ENCODE measurements around the gene CA10. TPM values are rescaled to one million over a fixed set of nuclear protein-coding genes. Genes with fewer than 3 reads are reported as not detected.
A peak's percentile ranks its signal among the peaks of the same experiment; 100 is the strongest.

CA10 gene
- polyA plus RNA-seq, 4 donors, result 0.19 to 0.31 TPM; not detected in 2

DNA sequence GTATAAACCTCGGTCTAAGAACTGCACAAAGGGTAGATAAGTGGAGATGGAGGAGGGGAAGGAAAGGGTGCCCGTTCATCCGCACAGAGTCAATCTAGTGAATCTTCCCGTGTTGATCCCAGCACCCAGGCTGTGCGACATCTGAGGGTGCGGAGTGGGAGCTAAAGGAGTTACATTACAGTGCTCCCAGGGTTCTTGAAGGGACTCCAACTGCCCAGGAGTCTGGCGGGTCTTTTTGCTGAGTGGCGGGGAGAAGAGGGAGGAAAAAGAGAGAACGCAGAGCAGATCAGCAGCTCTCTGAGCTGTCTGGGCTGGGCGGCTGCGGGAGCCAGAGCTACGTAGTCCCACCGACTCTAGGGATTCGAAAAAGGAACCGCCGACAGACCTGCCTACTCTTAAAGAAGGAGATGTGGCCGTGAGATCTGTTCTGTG is 1.6 kb upstream of the CA10 start:
- Histone ChIP-seq H3K36me3 (ENCODE audit: control insufficient read depth in 3 of 3, insufficient read depth in 2 of 3, low read depth in 1 of 3, low read length in 3 of 3) (no peaks in the 10 kb centered on the region), H3K4me3 (ENCODE audit: low read depth in 1 of 3, low read length in 3 of 3) (no peak overlapping the region), H3K27ac (ENCODE audit: low read depth in 1 of 3, low read length in 2 of 3) (no peak overlapping the region), H3K9me3 (ENCODE audit: control insufficient read depth in 2 of 2, insufficient read depth in 1 of 2, low read depth in 1 of 2, low read length in 1 of 2) (no peaks in the 10 kb centered on the region), H3K27me3 (ENCODE audit: control insufficient read depth in 3 of 3, insufficient read depth in 3 of 3, low read length in 3 of 3) (peaks cover 12 to 45% (median 26%) of the 10 kb centered on the region in 3 donors), H3K4me1 (ENCODE audit: control insufficient read depth in 3 of 3, insufficient read depth in 2 of 3, low read depth in 1 of 3, low read length in 2 of 3) (no peaks in the 10 kb centered on the region)
- DNase-seq, result no peak
- no peak for FAIRE-seq
- WGBS, 3 donors, result 17 to 24% (median 21%) methylated on average over 17 of the region's 17 CpGs

DNA sequence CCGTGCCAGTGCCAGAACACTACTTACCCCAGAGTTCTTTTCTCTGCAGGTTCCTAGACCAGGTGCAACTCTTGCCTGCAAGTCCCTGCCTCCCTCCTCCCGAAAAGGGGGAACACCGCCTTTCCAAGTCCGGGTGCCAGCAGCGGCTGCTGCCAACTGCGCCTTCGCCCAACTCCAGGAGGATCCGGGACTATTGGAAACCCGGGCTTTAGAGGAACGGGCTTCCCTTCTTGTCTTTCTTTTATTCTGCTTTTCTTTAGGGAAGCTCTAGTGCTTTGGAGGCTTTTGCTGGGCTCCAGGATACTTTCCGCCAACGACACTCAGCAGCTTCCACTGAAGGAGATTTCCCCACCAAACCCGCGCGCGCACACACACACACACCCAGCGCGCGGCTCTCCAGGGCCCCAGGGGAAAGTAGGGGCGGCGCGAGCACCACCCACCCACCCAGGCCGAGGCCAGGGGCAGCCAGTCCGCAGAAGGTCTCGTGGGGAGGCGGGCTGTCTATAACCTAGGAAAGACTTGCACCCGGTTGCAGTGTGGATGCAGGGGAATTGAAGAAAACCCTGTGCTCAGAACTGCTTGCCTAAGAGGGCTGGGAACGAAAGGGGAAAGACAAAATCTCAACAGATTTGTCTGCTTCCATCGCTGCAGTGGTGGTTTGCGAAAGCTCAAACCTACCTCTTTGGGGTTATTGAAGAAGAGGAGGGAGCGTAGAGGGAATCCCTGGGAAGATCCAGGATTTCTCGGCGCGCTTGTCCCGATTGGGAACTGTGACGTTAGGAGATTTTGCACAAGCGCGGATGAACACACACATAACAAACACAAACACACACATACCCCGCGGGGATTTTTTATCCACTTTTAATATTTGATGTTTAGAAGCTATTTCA is 977 bp upstream of the CA10 start:
- Histone ChIP-seq H3K9me3 (ENCODE audit: control insufficient read depth in 2 of 2, insufficient read depth in 1 of 2, low read depth in 1 of 2, low read length in 1 of 2) (no peaks in the 10 kb centered on the region), H3K4me3 (ENCODE audit: low read depth in 1 of 3, low read length in 3 of 3) (no peak overlapping the region), H3K36me3 (ENCODE audit: control insufficient read depth in 3 of 3, insufficient read depth in 2 of 3, low read depth in 1 of 3, low read length in 3 of 3) (no peaks in the 10 kb centered on the region), H3K4me1 (ENCODE audit: control insufficient read depth in 3 of 3, insufficient read depth in 2 of 3, low read depth in 1 of 3, low read length in 2 of 3) (no peaks in the 10 kb centered on the region), H3K27ac (ENCODE audit: low read depth in 1 of 3, low read length in 2 of 3) (no peak overlapping the region), H3K27me3 (ENCODE audit: control insufficient read depth in 3 of 3, insufficient read depth in 3 of 3, low read length in 3 of 3) (peaks cover 12 to 50% (median 26%) of the 10 kb centered on the region in 3 donors)
- WGBS, 3 donors, result 13 to 18% (median 16%) methylated on average over 40 of the region's 40 CpGs
- FAIRE-seq (no peak), DNase-seq (no peak)

DNA sequence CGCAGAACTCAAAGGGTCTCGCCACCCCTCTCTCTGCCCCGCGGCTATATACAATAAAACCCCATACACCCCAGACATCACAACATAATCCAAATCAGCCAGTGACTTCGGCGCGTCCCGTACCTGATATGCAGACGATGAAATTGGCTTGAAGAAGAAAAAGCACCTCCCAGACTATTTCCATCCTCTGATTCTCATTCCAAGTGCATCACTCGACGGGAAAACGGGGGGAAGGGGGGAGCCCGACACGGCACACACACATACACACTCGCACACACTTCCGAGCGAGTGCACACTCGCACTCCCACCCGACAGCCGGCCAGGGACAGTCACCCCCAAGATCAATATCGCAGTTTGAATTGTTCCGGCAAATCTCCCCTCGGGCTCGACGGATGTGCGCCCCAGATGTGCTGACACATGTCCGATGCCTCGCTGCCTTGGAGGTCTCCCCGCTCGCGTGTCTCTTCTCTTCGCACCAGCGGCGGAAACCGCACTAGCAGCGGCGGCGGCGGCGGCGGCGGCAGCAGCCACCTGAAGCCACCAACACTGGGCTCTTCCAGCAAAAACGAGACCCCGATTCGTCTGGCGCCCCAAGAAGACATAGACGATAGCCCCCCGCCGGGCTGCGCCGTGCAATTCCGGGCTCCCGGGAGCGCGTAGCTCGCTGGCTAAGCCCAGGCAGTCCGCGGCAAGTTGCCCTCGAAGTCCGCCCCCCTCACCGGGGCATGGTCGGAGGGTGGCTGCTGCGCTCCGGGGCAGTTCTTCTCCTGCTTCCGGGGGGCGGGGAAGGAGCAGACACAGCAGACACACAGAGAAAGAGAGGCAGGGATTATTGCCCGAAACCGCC is 688 bp downstream of the CA10 start:
- FAIRE-seq, result no peak
- peak overlapping the region in 1 of 3 donors; percentile 24 for H3K4me3 ChIP-seq (ENCODE audit: low read depth in 1 of 3, low read length in 3 of 3)
- 4 to 15% (median 9%) methylated on average over 62 to 68 of the region's 68 CpGs for WGBS, 3 donors

DNA sequence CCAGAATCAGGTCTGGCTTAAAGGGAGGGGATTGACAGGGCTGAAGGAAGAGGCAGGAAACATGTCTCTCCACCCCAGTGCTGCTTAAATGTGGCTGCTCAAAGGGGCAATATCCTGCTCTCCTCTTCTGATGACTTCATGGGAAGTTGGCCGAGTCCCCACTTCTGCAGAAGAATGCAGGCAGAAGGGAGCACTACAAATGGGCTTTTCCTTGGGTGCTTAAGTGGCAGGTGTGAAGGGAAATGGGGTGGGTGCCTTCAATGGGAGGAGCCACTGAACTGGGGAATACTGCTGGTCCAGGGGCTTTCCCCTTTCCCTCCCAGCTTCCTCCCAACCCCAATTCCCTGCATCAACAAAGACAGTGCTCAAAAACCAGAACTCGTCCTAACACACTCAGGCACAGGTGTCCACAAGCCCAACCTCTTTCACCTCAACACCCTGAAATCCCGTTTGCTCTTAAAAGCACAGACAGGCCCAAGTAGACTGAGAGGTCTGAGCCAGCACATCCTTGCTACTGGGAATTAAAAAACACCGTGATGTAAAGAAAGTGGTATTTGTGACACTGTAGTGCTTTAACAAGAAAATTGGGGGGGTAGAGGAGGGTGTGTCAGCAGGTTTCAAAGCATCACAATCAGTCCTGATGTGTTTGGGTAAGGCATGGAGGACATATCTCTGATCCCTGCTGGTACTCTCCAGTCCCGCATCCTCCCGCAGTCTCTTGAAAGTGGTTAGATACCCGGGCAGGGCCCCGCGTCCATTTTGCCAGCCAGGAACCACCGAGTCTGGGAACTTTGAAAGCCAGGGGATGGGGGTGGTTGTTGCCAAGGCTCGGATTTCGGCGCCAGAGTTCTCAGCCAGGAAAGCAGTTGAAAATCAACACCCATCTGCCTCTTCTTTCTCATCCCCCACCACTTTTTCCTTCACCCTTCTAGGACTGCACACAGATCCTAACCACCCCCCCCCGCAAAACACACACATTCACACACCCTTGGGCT is 1.6 kb downstream of the CA10 start:
- Histone ChIP-seq H3K4me3 (ENCODE audit: low read depth in 1 of 3, low read length in 3 of 3) (peak overlapping the region in 1 of 3 donors; percentile 24), H3K27me3 (ENCODE audit: control insufficient read depth in 3 of 3, insufficient read depth in 3 of 3, low read length in 3 of 3) (peaks cover 12 to 51% (median 26%) of the 10 kb centered on the region in 3 donors), H3K4me1 (ENCODE audit: control insufficient read depth in 3 of 3, insufficient read depth in 2 of 3, low read depth in 1 of 3, low read length in 2 of 3) (no peaks in the 10 kb centered on the region), H3K27ac (ENCODE audit: low read depth in 1 of 3, low read length in 2 of 3) (no peak overlapping the region), H3K36me3 (ENCODE audit: control insufficient read depth in 3 of 3, insufficient read depth in 2 of 3, low read depth in 1 of 3, low read length in 3 of 3) (no peaks in the 10 kb centered on the region), H3K9me3 (ENCODE audit: control insufficient read depth in 2 of 2, insufficient read depth in 1 of 2, low read depth in 1 of 2, low read length in 1 of 2) (no peaks in the 10 kb centered on the region)
- FAIRE-seq, result no peak
- 10 to 14% (median 13%) methylated on average over 12 to 14 of the region's 14 CpGs for WGBS, 3 donors
- DNase-seq, result no peak

More for the DNA sequence above, 688 bp downstream of the CA10 start:
- Histone ChIP-seq H3K27me3 (ENCODE audit: control insufficient read depth in 3 of 3, insufficient read depth in 3 of 3, low read length in 3 of 3) (peaks cover 12 to 51% (median 26%) of the 10 kb centered on the region in 3 donors), H3K36me3 (ENCODE audit: control insufficient read depth in 3 of 3, insufficient read depth in 2 of 3, low read depth in 1 of 3, low read length in 3 of 3) (no peaks in the 10 kb centered on the region), H3K9me3 (ENCODE audit: control insufficient read depth in 2 of 2, insufficient read depth in 1 of 2, low read depth in 1 of 2, low read length in 1 of 2) (no peaks in the 10 kb centered on the region), H3K27ac (ENCODE audit: low read depth in 1 of 3, low read length in 2 of 3) (no peak overlapping the region), H3K4me1 (ENCODE audit: control insufficient read depth in 3 of 3, insufficient read depth in 2 of 3, low read depth in 1 of 3, low read length in 2 of 3) (no peaks in the 10 kb centered on the region)
- peak in 1 of 2 donors; percentile 6 for DNase-seq

DNA sequence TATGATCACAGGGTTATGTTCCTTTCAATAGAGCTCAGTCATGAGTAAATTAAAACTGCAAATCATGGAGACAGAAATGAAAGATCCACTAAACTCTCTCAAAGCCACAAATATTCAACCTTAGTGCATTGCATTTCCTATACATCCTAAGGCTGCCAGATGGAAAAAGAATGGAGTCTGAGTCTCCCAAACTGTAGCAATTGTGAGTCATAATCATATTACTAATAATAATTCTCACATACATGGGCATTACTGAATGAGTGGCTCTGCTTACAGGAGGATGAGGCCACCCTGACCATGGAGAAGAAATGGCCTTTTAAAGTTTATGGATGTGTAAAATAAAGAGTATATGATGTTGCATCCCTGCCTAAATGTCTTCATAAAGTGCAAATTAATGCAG is 3.2 kb downstream of the CA10 start:
- FAIRE-seq (no peak), DNase-seq (no peak)
- Histone ChIP-seq H3K4me3 (ENCODE audit: low read depth in 1 of 3, low read length in 3 of 3) (no peak overlapping the region), H3K27me3 (ENCODE audit: control insufficient read depth in 3 of 3, insufficient read depth in 3 of 3, low read length in 3 of 3) (peaks cover 11 to 48% (median 26%) of the 10 kb centered on the region in 3 donors), H3K4me1 (ENCODE audit: control insufficient read depth in 3 of 3, insufficient read depth in 2 of 3, low read depth in 1 of 3, low read length in 2 of 3) (no peaks in the 10 kb centered on the region), H3K36me3 (ENCODE audit: control insufficient read depth in 3 of 3, insufficient read depth in 2 of 3, low read depth in 1 of 3, low read length in 3 of 3) (no peaks in the 10 kb centered on the region), H3K9me3 (ENCODE audit: control insufficient read depth in 2 of 2, insufficient read depth in 1 of 2, low read depth in 1 of 2, low read length in 1 of 2) (no peaks in the 10 kb centered on the region), H3K27ac (ENCODE audit: low read depth in 1 of 3, low read length in 2 of 3) (no peak overlapping the region)

DNA sequence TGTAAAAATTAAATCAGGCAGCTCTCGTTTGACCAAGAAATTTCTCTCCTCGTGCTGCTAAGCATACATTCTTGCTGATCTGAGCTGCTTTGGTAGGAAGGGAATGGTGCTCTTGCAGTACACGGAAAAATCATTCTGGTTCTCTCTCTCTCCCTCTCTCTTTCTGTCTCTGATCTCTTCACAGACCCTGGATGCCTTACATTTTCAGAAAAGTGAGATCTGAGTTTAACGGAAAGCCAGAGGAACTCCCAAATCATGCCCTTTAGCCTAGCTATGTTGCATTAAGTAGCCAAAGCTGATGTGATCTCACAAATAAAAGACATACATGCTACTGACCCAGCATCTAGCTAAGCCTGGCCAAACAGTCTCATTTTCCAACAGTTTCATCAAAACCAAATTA is 4.0 kb downstream of the CA10 start:
- Histone ChIP-seq H3K9me3 (ENCODE audit: control insufficient read depth in 2 of 2, insufficient read depth in 1 of 2, low read depth in 1 of 2, low read length in 1 of 2) (no peaks in the 10 kb centered on the region), H3K4me1 (ENCODE audit: control insufficient read depth in 3 of 3, insufficient read depth in 2 of 3, low read depth in 1 of 3, low read length in 2 of 3) (no peaks in the 10 kb centered on the region), H3K27ac (ENCODE audit: low read depth in 1 of 3, low read length in 2 of 3) (no peak overlapping the region), H3K4me3 (ENCODE audit: low read depth in 1 of 3, low read length in 3 of 3) (no peak overlapping the region), H3K27me3 (ENCODE audit: control insufficient read depth in 3 of 3, insufficient read depth in 3 of 3, low read length in 3 of 3) (peaks cover 9 to 40% (median 21%) of the 10 kb centered on the region in 3 donors), H3K36me3 (ENCODE audit: control insufficient read depth in 3 of 3, insufficient read depth in 2 of 3, low read depth in 1 of 3, low read length in 3 of 3) (no peaks in the 10 kb centered on the region)
- 48 to 64% (median 59%) methylated on average over 4 of the region's 4 CpGs for WGBS, 3 donors
- FAIRE-seq (no peak), DNase-seq (no peak)

DNA sequence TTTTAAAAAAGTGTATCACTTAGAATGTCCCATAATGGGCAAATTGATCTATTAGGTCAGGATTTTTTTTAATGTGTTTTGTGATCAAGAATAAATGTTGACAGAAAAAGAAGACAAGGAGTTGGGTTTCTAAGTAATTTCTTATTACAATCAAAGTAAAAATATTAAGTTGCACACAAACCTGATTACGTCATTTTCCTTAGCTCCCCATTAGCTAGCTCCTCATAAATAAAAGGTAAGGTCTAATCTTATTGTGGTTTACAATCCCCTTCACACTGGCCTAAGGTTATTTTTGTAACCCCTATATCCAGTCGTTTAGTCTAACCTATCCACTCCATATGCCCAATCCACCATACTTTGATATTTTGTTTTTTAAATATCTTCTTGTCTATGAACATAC is 7.6 kb downstream of the CA10 start:
- Histone ChIP-seq H3K4me1 (ENCODE audit: control insufficient read depth in 3 of 3, insufficient read depth in 2 of 3, low read depth in 1 of 3, low read length in 2 of 3) (no peaks in the 10 kb centered on the region), H3K27me3 (ENCODE audit: control insufficient read depth in 3 of 3, insufficient read depth in 3 of 3, low read length in 3 of 3) (peaks cover 0 to 7% (median 0%) of the 10 kb centered on the region in 3 donors), H3K27ac (ENCODE audit: low read depth in 1 of 3, low read length in 2 of 3) (no peak overlapping the region), H3K36me3 (ENCODE audit: control insufficient read depth in 3 of 3, insufficient read depth in 2 of 3, low read depth in 1 of 3, low read length in 3 of 3) (no peaks in the 10 kb centered on the region), H3K9me3 (ENCODE audit: control insufficient read depth in 2 of 2, insufficient read depth in 1 of 2, low read depth in 1 of 2, low read length in 1 of 2) (no peaks in the 10 kb centered on the region), H3K4me3 (ENCODE audit: low read depth in 1 of 3, low read length in 3 of 3) (no peak overlapping the region)
- DNase-seq (no peak), FAIRE-seq (no peak)
- WGBS, 3 donors, result 76 to 85% (median 78%) methylated on average over 2 of the region's 2 CpGs
